ENCODE measurements around the gene NPB.

The NPB gene

DNA sequence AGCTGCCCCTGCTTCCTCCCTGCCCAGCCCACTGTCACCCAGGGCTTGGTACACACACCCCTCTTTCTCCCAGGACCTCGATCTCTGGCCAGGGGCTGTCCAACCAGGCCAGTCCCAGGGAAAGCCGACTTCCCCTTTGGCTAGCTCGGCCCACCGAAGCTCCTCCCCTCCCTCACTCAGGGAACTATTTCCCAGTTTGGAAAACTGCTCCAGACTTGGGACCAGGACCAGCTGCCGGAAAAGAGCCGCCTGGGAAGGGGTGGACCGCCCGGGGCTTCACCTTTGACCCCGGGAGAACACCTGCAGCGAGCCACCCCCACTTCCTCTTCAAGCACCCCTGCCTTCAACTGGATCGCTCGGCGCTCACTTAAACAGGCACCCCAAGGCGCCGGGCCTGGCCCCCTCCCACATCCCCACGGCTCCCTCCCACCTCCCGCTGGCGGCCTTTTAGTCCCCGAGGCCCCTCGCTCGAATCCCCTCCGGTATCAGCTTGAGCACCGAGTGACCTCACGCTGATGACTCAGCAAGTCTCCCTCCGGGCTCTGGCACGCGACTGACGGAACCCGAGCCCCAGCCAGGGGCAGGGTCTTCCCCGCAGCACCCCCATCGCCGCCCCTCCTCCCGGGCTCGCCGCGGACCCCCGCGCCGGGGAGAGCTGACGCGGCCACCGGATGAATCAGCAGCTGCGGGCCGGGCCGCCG lies 24.6 kb downstream of the NPB start:
- peak; percentile 52 for DNase-seq (ENCODE audit: low spot score)

- DNase-seq (ENCODE audit: low spot score): no peak
Measured at GRCh38 chr17:81927152-81927652, 25.2 kb downstream of the NPB start.

DNA sequence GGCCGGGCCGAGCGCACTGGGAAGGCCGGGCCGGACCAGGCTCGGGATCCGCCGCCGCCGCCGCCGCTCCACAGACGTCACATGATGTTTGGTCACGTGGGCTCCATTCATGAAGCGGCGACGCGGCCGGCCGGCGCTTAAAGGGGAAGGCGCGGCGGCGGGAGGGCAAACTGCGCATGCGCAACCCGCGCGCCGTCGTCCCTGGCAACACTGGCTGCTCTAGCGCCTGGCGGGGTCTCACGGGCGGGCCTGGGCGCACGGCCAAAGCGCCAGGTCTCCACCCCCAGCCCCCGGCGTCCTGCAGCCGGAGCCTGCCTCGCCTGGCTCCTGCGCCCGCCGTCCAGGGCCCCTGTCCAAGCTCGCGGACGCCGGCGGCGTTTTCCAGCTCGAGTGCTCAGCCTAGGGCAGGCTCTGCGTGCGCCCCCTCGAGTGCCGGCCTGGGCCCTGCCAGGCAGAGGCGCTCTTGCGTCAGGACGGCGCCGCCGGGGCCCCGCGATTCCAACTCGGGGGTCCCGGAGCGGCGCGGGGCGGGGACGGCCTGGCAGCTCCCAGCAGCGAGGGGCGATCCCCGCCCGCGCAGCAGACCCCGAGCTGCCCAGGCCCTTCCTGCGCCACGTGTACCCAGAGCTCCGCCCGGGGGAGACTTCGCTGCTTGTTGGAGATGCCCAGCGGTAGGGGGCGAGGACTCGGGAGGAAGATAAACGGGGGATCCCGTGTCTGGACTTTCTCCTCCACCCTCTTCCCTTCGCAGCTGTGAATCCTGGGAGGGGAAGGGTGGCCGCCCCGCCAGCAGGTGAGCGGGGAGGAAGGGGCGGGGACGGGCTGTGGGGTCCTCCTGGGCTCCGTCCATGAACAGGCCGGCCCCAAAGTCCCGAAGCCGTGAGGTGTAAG lies 25.9 kb downstream of the NPB start, which contains the start of gene MAFG:
Gene MAFG (minus strand): TSS at position 83 of the 891 bp plus-strand sequence. CDS start 4,550 bp downstream, outside the sequence.
- DNase-seq (ENCODE audit: low spot score): peak; percentile 86

GRCh38 chr17:81928544-81929252 lies 26.7 kb downstream of the NPB start:
- DNase-seq (ENCODE audit: low spot score): no peak

DNA sequence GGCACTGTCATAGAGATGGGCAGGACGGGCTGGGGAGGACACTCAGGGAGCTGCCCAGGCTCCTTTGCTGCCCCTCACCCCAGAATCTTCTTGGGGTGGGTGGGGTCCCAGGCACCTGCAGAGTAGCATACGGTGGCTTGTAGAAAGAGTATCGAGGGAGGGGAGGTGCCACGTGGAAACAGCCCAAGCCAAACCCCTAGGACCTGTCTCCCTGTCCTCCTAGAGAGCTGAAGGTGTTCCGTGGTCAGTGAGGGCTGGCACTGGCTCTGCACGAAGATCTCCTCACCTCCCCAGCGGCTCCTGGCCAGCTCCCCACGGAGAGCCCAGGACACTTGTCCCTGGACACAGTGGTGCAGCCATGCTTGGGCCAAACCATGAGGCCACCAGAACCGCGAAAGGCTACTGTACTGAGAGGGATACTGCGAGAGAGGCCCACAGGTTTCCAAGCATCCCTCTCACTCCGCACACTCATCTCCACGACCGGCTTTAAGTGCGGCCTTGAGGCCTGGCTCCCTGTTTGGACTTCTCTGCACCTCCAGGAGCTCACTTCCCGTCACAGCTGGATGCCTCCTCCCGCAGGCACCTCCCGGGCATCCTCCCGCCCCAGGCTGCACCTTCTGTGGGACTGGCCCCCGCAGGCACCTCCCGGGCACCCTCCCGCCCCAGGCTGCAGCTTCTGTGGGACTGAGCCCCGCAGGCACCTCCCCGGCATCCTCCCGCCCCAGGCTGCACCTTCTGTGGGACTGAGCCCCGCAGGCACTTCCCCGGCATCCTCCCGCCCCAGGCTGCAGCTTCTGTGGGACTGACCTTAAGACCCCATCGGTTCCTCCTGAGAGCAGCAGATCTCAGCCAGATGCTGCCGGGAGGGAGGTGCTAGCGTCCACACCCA lies 27.5 kb downstream of the NPB start:
- no peak for DNase-seq (ENCODE audit: low spot score)

DNA sequence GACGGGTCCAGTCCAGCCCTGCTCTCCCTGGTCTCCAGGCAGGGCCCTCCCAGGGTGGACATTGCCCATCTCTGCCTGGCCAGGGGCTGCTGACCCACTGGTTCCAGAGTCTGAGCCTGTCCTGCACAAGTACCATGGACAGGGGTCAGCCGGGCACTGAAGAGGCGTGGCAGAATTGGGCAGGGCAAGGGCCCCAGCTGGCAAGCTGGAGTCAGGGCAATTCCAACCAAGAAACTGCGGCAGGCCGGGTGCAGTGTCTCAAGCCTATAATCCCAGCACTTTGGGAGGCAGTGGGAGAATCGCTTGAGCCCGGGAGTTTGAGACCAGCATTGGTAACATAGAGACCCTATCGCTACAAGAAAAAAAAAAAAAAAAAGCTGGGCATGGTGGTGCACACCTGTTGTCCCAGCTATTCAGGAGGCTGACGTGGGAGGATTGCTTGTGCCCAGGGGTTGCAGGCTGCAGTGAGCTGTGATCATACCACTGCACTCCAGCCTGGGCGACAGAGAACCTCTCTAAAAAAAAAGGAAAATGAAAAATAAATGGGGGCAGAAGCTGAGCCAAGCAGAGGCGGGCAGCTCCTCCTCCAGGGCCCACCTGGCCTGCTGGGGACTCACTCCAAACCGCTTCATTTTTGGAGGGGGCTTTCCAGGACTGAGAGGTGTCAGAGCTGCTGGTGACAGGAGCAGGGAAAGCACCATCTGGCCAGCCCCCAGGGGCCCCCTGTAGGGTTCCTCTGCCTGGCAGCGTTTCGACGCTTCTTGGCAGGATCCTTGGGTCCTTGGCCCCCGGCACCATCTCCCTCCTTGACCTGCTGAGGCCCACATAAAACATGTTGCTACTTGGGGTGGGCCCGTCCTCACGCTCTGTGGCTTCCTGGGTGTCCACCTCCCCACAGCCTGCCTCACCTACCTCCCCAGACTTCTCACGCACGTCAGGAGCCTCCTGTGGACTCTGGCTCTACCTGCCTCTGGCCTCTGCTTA lies 28.4 kb downstream of the NPB start:
- DNase-seq (ENCODE audit: low spot score): no peak

DNA sequence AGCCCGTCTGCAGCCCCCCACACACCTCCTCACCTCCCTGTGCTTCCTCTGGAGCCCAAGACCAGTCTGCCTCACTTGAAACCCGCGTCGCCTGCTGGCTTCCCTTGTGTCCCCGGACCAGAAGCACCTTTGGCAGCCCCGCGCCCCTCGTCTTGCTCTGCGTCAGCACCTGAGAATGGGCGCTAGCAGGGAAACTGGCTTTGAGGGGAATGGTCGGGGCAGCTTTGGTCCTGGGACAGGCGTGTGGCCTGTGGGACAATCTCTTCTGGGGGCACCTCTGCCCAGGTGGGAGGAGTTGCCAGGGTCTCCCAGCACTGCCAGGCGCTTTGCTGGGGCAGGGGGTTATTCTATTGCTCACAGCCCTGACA lies 29.1 kb downstream of the NPB start:
- DNase-seq (ENCODE audit: low spot score): no peak

DNA sequence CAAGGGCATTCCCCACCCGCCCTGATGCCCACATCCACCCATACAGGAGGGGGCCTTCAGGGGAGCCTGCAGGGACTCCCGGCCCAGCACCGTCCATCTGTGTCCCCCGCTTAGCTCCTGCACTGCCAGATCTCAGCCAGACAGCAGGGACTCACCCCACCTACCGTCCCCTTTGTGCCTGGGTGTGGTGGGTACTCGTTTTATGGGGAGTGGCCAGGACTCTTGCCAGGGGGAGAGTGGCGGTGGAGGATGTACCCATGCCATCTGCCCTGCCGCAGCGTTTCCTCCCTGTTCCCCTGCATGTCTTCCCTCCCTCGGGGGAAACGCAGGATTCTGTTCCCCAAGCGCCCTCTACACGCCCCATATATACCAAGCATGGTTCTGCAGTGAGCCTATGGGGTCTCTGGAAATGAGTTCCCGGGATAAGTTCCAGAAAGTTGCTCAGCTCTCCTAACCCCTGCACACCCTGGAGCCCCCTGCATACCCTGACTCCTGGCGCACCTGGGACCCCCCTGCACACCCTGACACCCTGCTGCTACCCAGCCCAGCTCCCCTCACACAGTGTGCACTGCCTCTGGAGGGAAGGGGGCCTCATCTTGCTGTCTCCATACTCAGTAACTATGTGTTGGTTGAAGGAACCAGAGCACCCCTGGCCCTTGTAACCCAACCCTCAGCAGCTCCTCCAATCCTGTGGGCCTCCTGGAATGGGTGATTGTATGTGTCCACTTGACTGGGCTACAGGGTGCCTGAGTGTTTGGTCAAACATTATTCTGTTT lies 29.7 kb downstream of the NPB start:
- DNase-seq (ENCODE audit: low spot score): no peak

GRCh38 chr17:81932333-81932983 lies 30.4 kb downstream of the NPB start:
- DNase-seq (ENCODE audit: low spot score): no peak

DNA sequence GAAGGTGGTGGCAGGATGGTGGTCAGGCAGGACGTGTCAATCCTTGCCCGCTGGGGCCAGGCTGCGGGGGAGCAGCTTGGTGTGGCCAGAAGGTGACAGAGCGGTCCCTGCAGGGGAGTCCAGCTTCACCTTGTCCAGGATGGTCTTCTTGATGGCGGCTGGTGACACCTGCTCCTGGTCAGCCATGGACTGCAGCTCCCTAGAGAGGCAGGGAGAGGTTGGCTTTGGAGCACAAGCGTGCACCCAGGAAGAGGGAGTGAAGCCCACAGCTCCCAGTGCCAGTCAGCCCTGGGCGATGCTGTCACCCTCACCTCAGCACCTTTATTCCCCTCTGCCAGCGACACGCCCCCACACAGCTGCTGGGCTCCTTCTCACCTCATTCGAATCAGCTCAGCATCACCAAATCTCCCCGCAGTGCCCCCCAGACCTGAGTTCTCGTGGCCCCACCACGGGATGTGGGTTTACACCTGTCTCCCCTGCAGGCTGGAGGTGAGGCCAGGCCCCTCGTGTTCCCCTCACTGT lies 31.2 kb downstream of the NPB start:
- DNase-seq (ENCODE audit: low spot score): no peak

- no peak for DNase-seq (ENCODE audit: low spot score)
Measured at GRCh38 chr17:81934098-81934757, 32.2 kb downstream of the NPB start.

GRCh38 chr17:81934850-81935708 lies 33.0 kb downstream of the NPB start:
- no peak for DNase-seq (ENCODE audit: low spot score)

- no peak for DNase-seq (ENCODE audit: low spot score)
Measured at GRCh38 chr17:81935709-81936084, 33.7 kb downstream of the NPB start.

GRCh38 chr17:81939218-81939617 lies 37.2 kb downstream of the NPB start:
- DNase-seq (ENCODE audit: low spot score): no peak

- no peak for DNase-seq (ENCODE audit: low spot score)
Measured at GRCh38 chr17:81939881-81940385, 37.9 kb downstream of the NPB start.

GRCh38 chr17:81940538-81941483 lies 38.8 kb downstream of the NPB start:
- no peak for DNase-seq (ENCODE audit: low spot score)

Data from CD4-positive, alpha-beta T cell treated with Interleukin-15 for 4 hours (primary cell).